ENCODE data around the gene DEFB115.
"Not testable (repeated sequence)": the region's sequence is repeated elsewhere in the genome, so short reads cannot be mapped to it uniquely, and the experiment has no call there.

The DEFB115 gene

GRCh38 chr20:31257364-31257763, at the start of gene DEFB115:
Gene DEFB115 (plus strand): TSS chr20:31257664. CDS start chr20:31257664, 0 bp downstream.
- Histone ChIP-seq H3K9me3 (ENCODE audit: insufficient read depth, low read depth, low read length) (peaks cover 96% of the 10 kb centered on the region), H3K4me1 (ENCODE audit: insufficient read depth, low read length) (no peaks in the 10 kb centered on the region), H3K27ac (ENCODE audit: low read length) (no peak within 1 kb of the TSS)

GRCh38 chr20:31236953-31237352, 20.5 kb upstream of the DEFB115 start:
- Histone ChIP-seq H3K27ac (ENCODE audit: low read length) (no peak overlapping the region), H3K27me3 (ENCODE audit: insufficient read depth, low read length) (no peaks in the 10 kb centered on the region), H3K4me1 (ENCODE audit: insufficient read depth, low read length) (no peaks in the 10 kb centered on the region), H3K36me3 (ENCODE audit: insufficient read depth, low read depth, low read length) (no peaks in the 10 kb centered on the region), H3K9me3 (ENCODE audit: insufficient read depth, low read depth, low read length) (peaks cover 99% of the 10 kb centered on the region), H3K9ac (ENCODE audit: low read depth, low read length) (no peak overlapping the region), H3K4me3 (ENCODE audit: low read length) (0 out of 2 replicates have a peak overlapping the region, but pooled peaks have one; percentile 15)

More at GRCh38 chr20:31257364-31257763, at the start of gene DEFB115:
- Histone ChIP-seq H3K36me3 (ENCODE audit: insufficient read depth, low read depth, low read length) (no peaks in the 10 kb centered on the region), H3K9ac (ENCODE audit: low read depth, low read length) (no peak within 1 kb of the TSS), H3K27me3 (ENCODE audit: insufficient read depth, low read length) (no peaks in the 10 kb centered on the region), H3K4me3 (ENCODE audit: low read length) (no peak within 1 kb of the TSS; the same call in 1 of the 2 replicates)

- no peak overlapping the region for H3K4me3 ChIP-seq (ENCODE audit: low read length)
- H3K9me3 ChIP-seq (ENCODE audit: insufficient read depth, low read depth, low read length) = peaks cover 99% of the 10 kb centered on the region
- H3K4me1 ChIP-seq (ENCODE audit: insufficient read depth, low read length) = no peaks in the 10 kb centered on the region
- no peak overlapping the region for H3K9ac ChIP-seq (ENCODE audit: low read depth, low read length)
- H3K27ac ChIP-seq (ENCODE audit: low read length) = no peak overlapping the region
- H3K36me3 ChIP-seq (ENCODE audit: insufficient read depth, low read depth, low read length) = no peaks in the 10 kb centered on the region
- no peaks in the 10 kb centered on the region for H3K27me3 ChIP-seq (ENCODE audit: insufficient read depth, low read length)
These were observed 19.7 kb upstream of the DEFB115 start for GRCh38 chr20:31237763-31238162.

- no peak overlapping the region for H3K9ac ChIP-seq (ENCODE audit: low read depth, low read length)
- H3K27ac ChIP-seq (ENCODE audit: low read length) = no peak overlapping the region
- no peaks in the 10 kb centered on the region for H3K27me3 ChIP-seq (ENCODE audit: insufficient read depth, low read length)
- H3K4me3 ChIP-seq (ENCODE audit: low read length) = no peak overlapping the region
- no peaks in the 10 kb centered on the region for H3K36me3 ChIP-seq (ENCODE audit: insufficient read depth, low read depth, low read length)
- H3K9me3 ChIP-seq (ENCODE audit: insufficient read depth, low read depth, low read length) = peaks cover 99% of the 10 kb centered on the region
- no peaks in the 10 kb centered on the region for H3K4me1 ChIP-seq (ENCODE audit: insufficient read depth, low read length)
These were observed 18.3 kb upstream of the DEFB115 start for GRCh38 chr20:31239139-31239538.

- H3K4me1 ChIP-seq (ENCODE audit: insufficient read depth, low read length) = no peaks in the 10 kb centered on the region
- H3K4me3 ChIP-seq (ENCODE audit: low read length) = no peak overlapping the region
- H3K27me3 ChIP-seq (ENCODE audit: insufficient read depth, low read length) = no peaks in the 10 kb centered on the region
- no peak overlapping the region for H3K27ac ChIP-seq (ENCODE audit: low read length)
- H3K36me3 ChIP-seq (ENCODE audit: insufficient read depth, low read depth, low read length) = no peaks in the 10 kb centered on the region
- peaks cover 96% of the 10 kb centered on the region for H3K9me3 ChIP-seq (ENCODE audit: insufficient read depth, low read depth, low read length)
- no peak overlapping the region for H3K9ac ChIP-seq (ENCODE audit: low read depth, low read length)
These were observed 505 bp upstream of the DEFB115 start for GRCh38 chr20:31256959-31257358.

GRCh38 chr20:31260326-31260932, 3.0 kb downstream of the DEFB115 start:
- Histone ChIP-seq H3K4me3 (ENCODE audit: low read length) (no peak overlapping the region), H3K9ac (ENCODE audit: low read depth, low read length) (no peak overlapping the region), H3K4me1 (ENCODE audit: insufficient read depth, low read length) (no peaks in the 10 kb centered on the region), H3K27ac (ENCODE audit: low read length) (no peak overlapping the region), H3K27me3 (ENCODE audit: insufficient read depth, low read length) (no peaks in the 10 kb centered on the region), H3K36me3 (ENCODE audit: insufficient read depth, low read depth, low read length) (no peaks in the 10 kb centered on the region), H3K9me3 (ENCODE audit: insufficient read depth, low read depth, low read length) (peaks cover 72% of the 10 kb centered on the region)

- Histone ChIP-seq H3K27me3 (ENCODE audit: insufficient read depth, low read length) (no peaks in the 10 kb centered on the region), H3K9me3 (ENCODE audit: insufficient read depth, low read depth, low read length) (peaks cover 93% of the 10 kb centered on the region), H3K9ac (ENCODE audit: low read depth, low read length) (no peak overlapping the region), H3K4me1 (ENCODE audit: insufficient read depth, low read length) (no peaks in the 10 kb centered on the region), H3K27ac (ENCODE audit: low read length) (no peak overlapping the region), H3K36me3 (ENCODE audit: insufficient read depth, low read depth, low read length) (no peaks in the 10 kb centered on the region), H3K4me3 (ENCODE audit: low read length) (no peak overlapping the region)
These were observed 17.0 kb downstream of the DEFB115 start for GRCh38 chr20:31274441-31274840.

GRCh38 chr20:31278178-31278577, 20.7 kb downstream of the DEFB115 start:
- Histone ChIP-seq H3K9me3 (ENCODE audit: insufficient read depth, low read depth, low read length) (peaks cover 94% of the 10 kb centered on the region), H3K27ac (ENCODE audit: low read length) (no peak overlapping the region), H3K9ac (ENCODE audit: low read depth, low read length) (no peak overlapping the region), H3K4me3 (ENCODE audit: low read length) (no peak overlapping the region), H3K27me3 (ENCODE audit: insufficient read depth, low read length) (no peaks in the 10 kb centered on the region), H3K4me1 (ENCODE audit: insufficient read depth, low read length) (no peaks in the 10 kb centered on the region), H3K36me3 (ENCODE audit: insufficient read depth, low read depth, low read length) (no peaks in the 10 kb centered on the region)

GRCh38 chr20:31284964-31285363, 27.5 kb downstream of the DEFB115 start:
- H3K27ac ChIP-seq (ENCODE audit: low read length); H3K9ac ChIP-seq (ENCODE audit: low read depth, low read length); H3K36me3 ChIP-seq (ENCODE audit: insufficient read depth, low read depth, low read length); H3K4me1 ChIP-seq (ENCODE audit: insufficient read depth, low read length); H3K27me3 ChIP-seq (ENCODE audit: insufficient read depth, low read length); H3K4me3 ChIP-seq (ENCODE audit: low read length): not testable (repeated sequence)
- peaks cover 96% of the 10 kb centered on the region for H3K9me3 ChIP-seq (ENCODE audit: insufficient read depth, low read depth, low read length)

- no peak within 1 kb of the TSS for H3K27ac ChIP-seq (ENCODE audit: low read length)
- H3K4me3 ChIP-seq (ENCODE audit: low read length) = no peak within 1 kb of the TSS
- no peaks in the 10 kb centered on the region for H3K4me1 ChIP-seq (ENCODE audit: insufficient read depth, low read length)
- no peak within 1 kb of the TSS for H3K9ac ChIP-seq (ENCODE audit: low read depth, low read length)
- H3K36me3 ChIP-seq (ENCODE audit: insufficient read depth, low read depth, low read length) = no peaks in the 10 kb centered on the region
- H3K27me3 ChIP-seq (ENCODE audit: insufficient read depth, low read length) = no peaks in the 10 kb centered on the region
- peaks cover 97% of the 10 kb centered on the region for H3K9me3 ChIP-seq (ENCODE audit: insufficient read depth, low read depth, low read length)
These were observed 51.2 kb downstream of the DEFB115 start, which contains the start of gene DEFB116 for GRCh38 chr20:31308535-31309162. Gene DEFB116 (minus strand): TSS chr20:31308585. CDS start chr20:31308585, 0 bp downstream.
